SKM-1 (cell line): ENCODE data around the gene SUN2.

Source experiments
- DNase-seq: peaks from one replicate; lab custom pipeline; 2025; ENCODE audit not compliant: unreplicated experiment; lab: John Stamatoyannopoulos, UW

Gene SUN2

DNA sequence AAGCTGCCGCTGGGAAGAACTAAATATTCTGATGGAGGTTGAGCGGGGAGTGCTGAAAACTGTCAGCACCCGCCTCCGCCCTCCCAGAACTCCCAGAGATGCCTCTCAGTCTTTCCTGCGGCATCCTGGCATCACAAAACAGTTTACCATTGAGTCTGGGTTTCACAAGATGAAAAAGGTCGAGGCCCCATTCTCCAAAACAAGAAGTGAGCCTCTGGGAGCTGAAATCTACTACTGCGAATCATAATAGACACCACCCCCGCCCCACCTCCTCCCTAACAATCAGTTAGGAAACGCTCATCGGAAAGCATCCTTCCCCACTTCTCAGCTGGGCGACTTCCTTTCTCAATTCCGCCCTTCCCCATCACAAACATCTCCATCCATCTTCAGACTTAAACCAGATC lies 1.0 kb downstream of the SUN2 start:
- DNase-seq, result peak; percentile 77

- DNase-seq, result no peak
Measured at GRCh38 chr22:38753948-38754750, 1.6 kb downstream of the SUN2 start.

DNA sequence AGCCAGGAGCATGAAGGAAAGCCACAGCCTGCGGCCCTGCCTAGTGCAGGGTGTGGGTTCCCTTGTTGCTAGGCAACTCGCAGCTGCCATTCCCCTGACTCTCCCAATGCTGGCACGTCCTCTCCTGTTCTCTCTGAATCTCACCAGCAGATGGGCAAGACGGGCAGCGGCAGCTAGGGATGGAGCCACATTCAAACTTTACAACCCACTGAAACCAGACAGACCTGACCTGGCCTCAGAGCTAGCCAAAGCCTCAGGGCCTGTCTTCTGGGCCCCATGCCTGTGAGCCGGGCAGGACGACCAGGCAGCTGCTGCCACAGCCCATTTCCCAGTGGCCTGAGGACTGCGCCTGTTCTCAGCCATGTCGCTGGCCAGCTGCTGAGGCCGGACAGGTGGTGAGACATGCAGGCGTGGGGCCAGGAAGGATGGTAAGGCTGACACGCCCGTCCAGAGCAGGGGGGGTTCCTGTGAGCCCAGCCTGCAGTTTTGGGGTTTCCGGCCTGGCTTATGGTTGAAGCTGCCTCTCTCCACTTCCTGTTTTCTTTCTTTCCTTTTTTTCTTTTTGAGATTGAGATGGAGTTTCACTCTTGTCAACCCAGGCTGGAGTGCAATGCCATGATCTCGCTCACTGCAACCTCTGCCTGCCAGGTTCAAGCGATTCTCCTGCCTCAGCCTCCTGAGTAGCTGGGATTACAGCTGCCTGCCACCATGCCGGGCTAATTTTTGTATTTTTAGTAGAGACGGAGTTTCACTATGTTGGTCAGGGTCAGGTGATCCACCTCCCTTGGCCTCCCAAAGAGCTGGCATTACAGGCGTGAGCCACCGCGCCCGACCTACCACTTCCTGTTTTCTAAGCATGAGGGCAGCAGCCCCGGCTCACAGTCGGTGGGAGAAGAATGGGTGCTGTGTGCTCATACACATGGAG lies 4.1 kb downstream of the SUN2 start:
- DNase-seq, result peak; percentile 49

- no peak for DNase-seq
Measured at GRCh38 chr22:38751066-38751421, 4.8 kb downstream of the SUN2 start.

DNA sequence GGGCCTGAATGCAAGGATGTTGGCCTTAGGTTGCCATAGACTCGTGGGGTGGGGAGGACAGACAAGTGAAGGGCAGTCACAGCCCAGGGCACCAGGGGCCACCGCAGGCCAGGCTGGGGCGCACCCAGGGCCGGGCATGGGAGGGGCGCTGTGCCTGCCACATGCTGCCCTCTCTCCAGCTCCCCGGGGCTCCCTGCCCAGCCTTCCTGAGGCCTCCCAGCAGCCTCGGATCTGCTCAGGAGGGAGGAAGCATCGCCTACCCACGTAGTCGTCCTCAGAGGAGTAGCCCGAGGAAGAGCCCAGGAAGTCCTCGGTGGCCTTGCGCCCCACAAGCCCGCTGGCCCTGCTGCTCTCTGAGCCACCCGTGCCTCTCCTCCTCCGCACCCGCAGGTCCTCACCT lies 5.2 kb downstream of the SUN2 start:
- no peak for DNase-seq

DNA sequence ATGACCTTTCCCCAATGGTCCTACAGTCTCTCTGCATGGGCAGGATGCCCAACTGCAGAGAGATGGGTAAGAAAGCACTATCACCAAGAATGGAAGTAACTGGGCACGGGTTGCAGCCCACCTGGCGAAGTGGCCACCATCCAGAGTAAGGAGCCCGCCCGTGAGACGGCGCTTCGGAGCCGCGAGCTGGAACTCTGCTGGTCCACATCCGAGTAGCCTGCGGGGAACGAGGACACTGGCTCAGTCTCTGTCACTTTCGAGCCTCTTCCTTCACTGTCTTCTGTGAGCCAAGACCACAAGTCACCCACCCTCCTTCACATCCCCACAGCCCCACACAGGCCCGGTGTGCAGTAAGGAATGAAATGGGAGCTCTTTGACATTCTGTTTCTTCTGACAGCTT lies 5.7 kb downstream of the SUN2 start:
- no peak for DNase-seq

- no peak for DNase-seq
Measured at GRCh38 chr22:38748487-38749136, 7.2 kb downstream of the SUN2 start.

DNA sequence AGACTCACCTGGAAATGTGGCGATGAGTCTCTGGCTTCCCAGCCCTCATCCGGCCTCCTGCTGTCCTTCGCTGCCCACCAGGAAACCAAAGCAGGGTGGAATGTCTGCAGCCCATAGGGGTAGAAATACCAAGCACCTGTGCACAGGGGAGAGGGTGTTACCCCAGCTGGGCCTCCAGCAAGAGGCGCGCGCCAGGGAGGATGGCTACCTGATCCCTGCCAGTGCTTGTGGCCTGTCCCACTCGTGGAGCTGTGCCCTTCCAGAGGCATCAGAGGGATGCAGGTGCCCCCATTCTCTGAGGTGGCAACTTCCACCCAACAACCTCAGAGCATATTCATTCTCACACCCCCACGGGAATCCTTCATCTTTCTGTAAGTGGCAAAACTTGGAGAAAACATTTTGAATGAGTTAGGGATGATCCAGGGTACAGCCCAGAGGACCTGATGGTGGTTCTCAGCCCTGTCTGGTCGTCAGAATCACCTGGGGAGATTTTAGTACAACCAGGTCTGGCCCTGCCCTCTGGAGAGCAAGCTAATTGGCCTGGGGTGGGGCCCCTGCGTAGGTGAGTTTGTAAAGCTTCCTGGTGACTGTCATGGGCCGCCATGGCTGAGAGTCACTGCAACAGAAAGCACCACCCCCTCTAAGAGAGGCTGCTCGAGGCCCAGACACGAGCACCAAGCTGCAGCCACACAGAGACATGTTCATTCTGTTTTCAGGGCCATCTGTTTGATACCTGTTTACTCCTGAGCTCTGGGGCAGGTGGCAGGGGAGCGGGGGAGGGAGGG lies 9.9 kb downstream of the SUN2 start:
- no peak for DNase-seq

DNA sequence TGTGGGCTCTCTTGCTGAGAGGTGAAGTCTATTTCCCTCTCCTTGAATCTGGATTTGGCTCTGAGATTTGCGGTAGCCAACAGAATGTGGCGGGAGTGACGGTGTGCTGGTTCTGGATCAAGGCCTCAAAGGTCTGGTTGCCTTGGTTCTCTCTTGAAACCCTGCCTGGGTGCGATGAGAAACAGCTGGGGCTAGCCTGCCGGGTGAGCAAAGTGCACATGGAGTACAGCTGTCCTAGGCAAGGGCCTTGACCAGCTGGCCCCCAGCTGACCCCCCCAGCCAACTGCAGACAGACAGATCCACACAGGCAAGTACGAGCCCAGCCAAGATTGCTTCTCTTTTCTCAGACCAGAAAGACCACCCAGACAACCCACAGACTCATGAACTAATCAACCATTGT lies 10.8 kb downstream of the SUN2 start:
- DNase-seq, result no peak

DNA sequence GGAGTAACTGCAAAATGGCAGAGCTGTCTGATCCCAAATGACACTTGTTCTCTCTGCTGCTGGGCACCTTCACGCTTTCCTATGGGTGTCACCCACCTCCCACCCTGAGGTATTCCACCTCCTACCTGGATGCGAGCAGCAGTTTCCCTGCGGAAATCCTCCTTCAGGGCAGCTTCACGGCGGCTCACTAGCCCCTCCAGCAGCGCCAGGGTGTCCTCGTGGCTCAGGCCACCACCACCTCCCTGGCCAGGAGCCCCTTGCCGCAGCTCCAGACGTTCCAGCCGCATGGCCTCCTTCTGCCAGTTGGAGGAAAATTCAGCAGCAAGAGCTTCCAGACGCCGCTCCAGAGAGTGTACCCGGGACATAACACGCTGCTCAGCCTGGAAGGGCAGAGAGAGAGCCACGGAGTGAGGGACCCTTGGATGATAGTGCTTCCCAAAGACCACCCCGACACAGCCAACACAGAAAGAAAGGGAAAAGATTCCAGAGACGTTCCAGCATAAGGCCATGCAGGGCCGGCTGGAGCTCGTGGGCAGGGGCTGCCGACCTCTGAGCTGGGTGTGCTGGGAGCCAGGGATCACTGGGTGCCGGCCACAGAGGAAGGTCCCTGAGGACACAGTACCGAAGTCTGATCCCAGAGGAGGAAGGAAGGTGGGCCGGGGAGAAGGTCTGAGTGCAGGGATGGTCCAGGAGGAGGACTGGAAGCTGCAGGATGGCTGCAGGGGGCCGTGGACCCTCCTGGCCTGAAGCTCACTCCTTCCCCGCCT lies 13.4 kb downstream of the SUN2 start:
- no peak for DNase-seq

GRCh38 chr22:38741576-38741975 lies 14.2 kb downstream of the SUN2 start:
- DNase-seq, result no peak

- DNase-seq, result no peak
Measured at GRCh38 chr22:38741166-38741565, 14.6 kb downstream of the SUN2 start.

DNA sequence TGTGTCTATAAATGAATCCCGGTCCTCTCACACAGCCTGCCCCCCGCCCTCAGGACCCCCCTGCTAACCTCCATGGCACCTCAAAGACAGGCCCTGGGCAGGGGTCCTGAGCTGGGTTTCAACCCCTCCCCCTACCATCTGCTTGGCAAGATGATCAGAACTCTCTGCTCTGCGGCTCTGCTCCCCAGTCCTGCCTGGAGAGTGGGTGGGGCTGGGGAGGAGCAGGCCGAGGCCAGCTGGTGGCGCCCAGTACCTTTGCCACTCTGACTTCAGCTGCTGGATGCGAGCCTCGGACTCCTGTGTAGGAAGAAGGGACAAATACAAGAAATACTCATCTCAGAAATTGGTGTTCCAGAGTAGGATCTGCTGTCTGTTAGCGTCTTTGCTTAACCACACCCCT lies 15.0 kb downstream of the SUN2 start:
- DNase-seq, result no peak

- no peak for DNase-seq
Measured at GRCh38 chr22:38740116-38740723, 15.6 kb downstream of the SUN2 start.

DNA sequence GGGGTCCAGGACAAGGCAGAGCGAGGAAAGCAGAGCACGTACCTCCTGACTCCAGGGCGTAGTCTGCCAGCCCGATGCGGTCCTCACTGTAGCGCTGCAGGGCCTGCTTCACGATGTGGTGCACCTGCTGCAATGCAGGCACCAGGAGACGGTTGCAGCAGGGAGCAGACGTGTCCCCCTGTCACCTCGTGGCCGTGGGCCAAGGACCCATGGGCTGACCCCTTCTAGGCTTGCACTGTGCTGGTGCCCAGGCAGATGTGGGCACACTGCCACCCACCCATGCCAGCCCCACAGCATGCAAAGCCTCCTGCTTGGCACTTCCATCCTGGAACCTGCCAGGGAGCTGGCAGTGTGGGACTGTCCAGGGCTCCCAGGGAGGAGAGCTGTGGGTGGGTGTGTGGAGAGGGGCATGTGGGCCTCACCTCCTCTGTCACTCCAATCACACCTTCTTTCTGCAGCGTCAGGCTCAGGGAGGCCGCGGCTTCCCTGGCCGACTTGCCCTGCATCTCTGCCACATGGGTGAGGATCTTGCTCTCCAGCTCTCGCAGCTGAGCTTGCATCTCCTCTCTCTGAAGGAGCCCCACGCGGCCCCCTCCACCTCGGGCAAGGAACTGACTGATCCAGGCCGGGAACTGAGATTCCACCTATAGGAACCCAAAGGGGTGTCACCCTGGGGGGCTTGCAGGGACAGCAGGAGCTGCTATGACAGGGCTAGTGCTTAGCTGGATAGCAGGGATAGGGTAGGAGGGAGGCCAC lies 16.3 kb downstream of the SUN2 start:
- no peak for DNase-seq

GRCh38 chr22:38738475-38739070 lies 17.2 kb downstream of the SUN2 start:
- DNase-seq, result no peak

GRCh38 chr22:38737302-38738060 lies 18.3 kb downstream of the SUN2 start:
- no peak for DNase-seq

DNA sequence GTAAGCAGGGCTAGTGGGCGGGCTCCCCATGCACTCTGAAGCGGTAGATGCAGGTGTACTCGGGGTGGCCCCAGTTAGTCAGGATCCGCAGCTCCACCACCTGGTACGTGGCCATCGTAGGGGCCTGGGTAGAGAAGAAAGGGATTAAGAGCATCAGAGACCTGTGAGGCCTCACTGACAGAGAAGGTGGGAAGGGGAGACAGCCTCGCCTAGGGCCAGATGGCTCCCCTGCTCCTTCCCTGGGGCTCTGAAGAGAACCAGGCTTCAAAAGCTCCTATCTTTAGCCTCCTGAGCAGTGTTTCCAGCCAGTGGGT lies 19.6 kb downstream of the SUN2 start:
- DNase-seq, result no peak
